GM12878 (cell line): ENCODE measurements around the gene PCBP1. TPM values are rescaled to one million over a fixed set of nuclear protein-coding genes. Genes with fewer than 3 reads are reported as not detected.
A peak's percentile ranks its signal among the peaks of the same experiment; 100 is the strongest.

Experiments used
- ATAC-seq: fragments of 200-7000 bp; cut with Tn5 transposase; 3 replicates; pipeline ENCODE4 v1.9.1; 2020; ENCODE audit warnings: mild to moderate bottlenecking, moderate library complexity
- BruUV-seq: library from RNA; stranded (reverse); fragments of 400-500 nt; replicated peaks from 2 replicates; lab custom pipeline; 2021; lab: Mats Ljungman, UMichigan
- CTCF ChIA-PET: fragments of 300-600 bp; sonication (Branson Sonifier 250); formaldehyde crosslinking; extraction: SDS; loops from one replicate; lab custom pipeline; 2021; ENCODE audit warnings: inconsistent platforms; lab: Yijun Ruan, JAX
- POLR2A ChIA-PET: fragments of 350-600 bp; formaldehyde crosslinking; extraction: SDS; loops from one replicate; lab custom pipeline; 2021; ENCODE audit warnings: inconsistent platforms; lab: Charles Lee
- RAD21 ChIA-PET: fragments of 300-600 bp; sonication (Branson Sonifier 250); formaldehyde crosslinking; loops from one replicate; lab custom pipeline; 2023; ENCODE audit warnings: antibody characterized with exemption; ENCODE audit not compliant: unreplicated experiment; lab: Charles Lee
- SMC1A ChIA-PET: fragments of 300-600 bp; sonication (Branson Sonifier 250); formaldehyde crosslinking; loops from one replicate; lab custom pipeline; 2023; ENCODE audit not compliant: unreplicated experiment, uncharacterized antibody; lab: Charles Lee
- DNase-seq: peaks from one replicate; pipeline ENCODE4 v3.0.0-alpha.2; 2011; ENCODE audit warnings: low read depth, low spot score
- FAIRE-seq: peaks from 3 replicates; lab custom pipeline; 2011; peaks lifted over from hg19 to GRCh38; lab: Jason Lieb, UNC
- H2AFZ ChIP-seq: 2 replicates; pipeline ENCODE4 v1.6.0; 2011; ENCODE audit warnings: low read depth, low read length, control low read depth; ENCODE audit not compliant: control insufficient read depth
- H3K27ac ChIP-seq: 2 replicates; pipeline ENCODE4 v1.5.1; 2011; ENCODE audit warnings: control low read depth; ENCODE audit not compliant: control insufficient read depth, insufficient read depth
- H3K27me3 ChIP-seq, 2 experiments: replicated peaks in 1 of 2; 2 replicates each; pipeline versions ENCODE4 v1.6.0 to v1.6.1; 2011; ENCODE audit warnings: low read length in 1 of 2; ENCODE audit not compliant: control insufficient read depth in 2 of 2, insufficient read depth in 2 of 2
- H3K36me3 ChIP-seq, 2 experiments: 2 replicates each; pipeline ENCODE4 v1.5.1; 2011; ENCODE audit warnings: low read length in 1 of 2; ENCODE audit not compliant: control insufficient read depth in 2 of 2, insufficient read depth in 2 of 2
- H3K4me1 ChIP-seq: 2 replicates; pipeline ENCODE4 v1.6.1; 2011; ENCODE audit warnings: mild to moderate bottlenecking, low read length, moderate library complexity, mixed read lengths; ENCODE audit not compliant: control insufficient read depth, insufficient read depth
- H3K4me2 ChIP-seq: 2 replicates; pipeline ENCODE4 v1.6.0; 2011; ENCODE audit warnings: control low read depth; ENCODE audit not compliant: control insufficient read depth, insufficient read depth
- H3K4me3 ChIP-seq: fragments of 200-600 bp; sonication (generic); 2 replicates; pipeline ENCODE4 v1.5.1; 2016
- H3K79me2 ChIP-seq: 2 replicates; pipeline ENCODE4 v1.6.0; 2011; ENCODE audit warnings: low read length; ENCODE audit not compliant: control insufficient read depth, insufficient read depth
- H3K9ac ChIP-seq: 2 replicates; pipeline ENCODE4 v1.8.0; 2011; ENCODE audit warnings: low read length, control low read depth, mixed read lengths; ENCODE audit not compliant: control insufficient read depth, insufficient read depth
- H3K9me3 ChIP-seq: replicated peaks from 3 replicates; pipeline ENCODE4 v1.5.1; 2011; ENCODE audit warnings: mild to moderate bottlenecking, low read length; ENCODE audit not compliant: control insufficient read depth, insufficient read depth
- H4K20me1 ChIP-seq: 2 replicates; pipeline ENCODE4 v1.6.0; 2011; ENCODE audit not compliant: control insufficient read depth, insufficient read depth
- EP300 ChIP-seq, 2 experiments: fragments of 150-350 bp in 1 of 2; IDR thresholded peaks; 2 replicates each; pipeline ENCODE4 v1.6.1; 2011 to 2012; ENCODE audit warnings: low read depth in 2 of 2, low read length in 2 of 2, borderline replicate concordance in 1 of 2, improper control_type of control experiment in 1 of 2, inconsistent platforms in 1 of 2; ENCODE audit not compliant: control insufficient read depth in 1 of 2
- IRF3 ChIP-seq: fragments of 450-650 bp; IDR thresholded peaks from 2 replicates; pipeline ENCODE4 v1.6.1; 2014; ENCODE audit warnings: mild to moderate bottlenecking
- PAX8 ChIP-seq: fragments of 450-650 bp; IDR thresholded peaks from 2 replicates; pipeline ENCODE4 v1.6.1; 2017; ENCODE audit warnings: mild to moderate bottlenecking, moderate library complexity
- RBBP5 ChIP-seq: fragments of 200-600 bp; sonication (generic); conservative IDR thresholded peaks from 2 replicates; pipeline ENCODE4 v1.6.1; 2016
- SIN3A ChIP-seq: IDR thresholded peaks from 2 replicates; pipeline ENCODE4 v1.6.1; 2012; ENCODE audit warnings: low read depth, low read length, improper control_type of control experiment
- SKIL ChIP-seq: fragments of 450-650 bp; IDR thresholded peaks from 2 replicates; pipeline ENCODE4 v1.6.1; 2017; ENCODE audit warnings: mild to moderate bottlenecking, low read depth, inconsistent platforms; ENCODE audit not compliant: poor library complexity, severe bottlenecking
- SMC3 ChIP-seq: IDR thresholded peaks from 2 replicates; pipeline ENCODE4 v1.6.1; 2011; ENCODE audit warnings: low read length, improper control_type of control experiment, borderline replicate concordance
- SUZ12 ChIP-seq: fragments of 200-600 bp; sonication (generic); IDR thresholded peaks from one replicate; pipeline ENCODE4 v1.6.1; 2018; ENCODE audit warnings: antibody characterized with exemption, mild to moderate bottlenecking; ENCODE audit not compliant: unreplicated experiment
- YBX1 ChIP-seq: fragments of 450-650 bp; IDR thresholded peaks from 2 replicates; pipeline ENCODE4 v1.6.1; 2016; ENCODE audit warnings: antibody characterized with exemption
- ZNF274 ChIP-seq: IDR thresholded peaks from one replicate; pipeline ENCODE4 v1.8.0; 2011; ENCODE audit not compliant: insufficient read length, insufficient read depth
- WGBS: methylation state at CpG from one replicate; pipeline ENCODE4 v1.1.6; 2016; ENCODE audit warnings: low lambda C conversion rate; ENCODE audit not compliant: insufficient replicate concordance, insufficient coverage; ENCODE audit errors: missing lambda C conversion rate; 5-methylcytosine and 5-hydroxymethylcytosine counted together
- in situ Hi-C: fragments of 300-500 bp; cut with MboI; formaldehyde crosslinking; loops from 9 replicates; pipeline ENCODE4 v1.14.3; 2018; ENCODE audit warnings: mixed read lengths
- intact Hi-C: fragments of 100-400 bp; cut with micrococcal nuclease; formaldehyde crosslinking; loops from one replicate; pipeline ENCODE4 v1.14.2; 2022; ENCODE audit not compliant: unreplicated experiment
- polyA plus RNA-seq, 11 experiments: library from polyadenylated mRNA; depleted of rRNA in 4 of 11; unstranded in 6 of 11; stranded (reverse) in 5 of 11; fragments of >200 nt; fragmentation: Nextera tagmentation in 4 of 11; fragmentation: Illumina TruSeq in 1 of 11; extraction: Ambion mirVana in 4 of 11; extraction: Trizol in 1 of 11; gene quantifications; 1 replicate in 1 of 11; 2 replicates in 10 of 11; pipeline versions ENCODE4 v1.2.1 to v1.2.3, GENCODE V29; 2011 to 2016; ENCODE audit warnings: inconsistent platforms in 2 of 11, missing spikeins in 2 of 11, low read depth in 1 of 11
- total RNA-seq, 4 experiments: library from RNA; depleted of rRNA in 3 of 4; stranded (reverse); fragments of >200 nt in 3 of 4; fragmentation: Illumina TruSeq in 1 of 4; extraction: Trizol in 1 of 4; gene quantifications; 2 replicates each; pipeline versions ENCODE4 v1.2.1 to v1.2.3, GENCODE V29; 2013 to 2021
- TF ChIP-seq, protein P1 (sequence below): fragments of 150-350 bp; IDR thresholded peaks from 2 replicates; pipeline ENCODE4 v1.6.1; 2016; ENCODE audit warnings: low read depth, low read length
- TF ChIP-seq, protein P2 (sequence below): IDR thresholded peaks from 2 replicates; pipeline ENCODE4 v1.6.1; 2012; ENCODE audit warnings: low read depth, low read length, improper control_type of control experiment
- TF ChIP-seq, protein P3 (sequence below): IDR thresholded peaks from 2 replicates; pipeline ENCODE4 v1.6.1; 2011; ENCODE audit warnings: borderline replicate concordance, low read depth, mild to moderate bottlenecking, moderate library complexity, low read length; ENCODE audit not compliant: insufficient read depth, poor library complexity, severe bottlenecking

The PCBP1 gene
- total and polyA plus RNA-seq, 10 of the 15 experiments (the other 5 are each of a cell fraction or from before 2014, with no cell fraction given): 24.4 to 494 (median 130) TPM

DNA sequence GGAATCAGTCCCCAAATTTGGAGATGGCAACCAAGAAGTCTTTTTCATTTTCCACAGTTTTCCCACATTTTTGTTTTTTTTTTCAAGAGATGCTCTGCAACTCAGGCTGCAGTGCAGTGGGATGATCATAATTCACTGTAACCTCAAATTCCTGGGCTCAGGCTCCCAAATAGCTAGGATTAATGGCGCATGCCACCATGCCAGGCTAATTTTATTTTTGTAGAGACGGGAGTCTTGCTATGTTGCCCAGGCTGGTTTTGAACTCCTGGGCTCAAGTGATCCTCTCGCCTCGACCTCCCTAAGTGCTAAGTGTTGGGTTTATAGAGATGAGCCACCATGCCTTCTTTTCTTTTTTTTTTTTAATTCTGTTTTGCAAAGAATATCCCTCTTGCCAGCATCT lies 35.2 kb downstream of the PCBP1 start:
- H3K27ac ChIP-seq: peak overlapping the region; percentile 95
- ChIA-PET SMC1A (interaction anchor here (0.7 to 14.6 kb wide), 12 partner anchors 14 to 208 kb away, joined by 3 to 311 read pairs (median 10); partner anchors contain the start of genes MXD1, PCBP1 and SNRPG), POLR2A (interaction anchor here (0.6 to 13.9 kb wide), 9 partner anchors 8 to 54 kb away, joined by 3 to 280 read pairs (median 5); partner anchors contain the start of gene PCBP1), RAD21 (interaction anchor here (0.9 to 14.2 kb wide), 12 partner anchors 12 to 306 kb away, joined by 3 to 234 read pairs (median 22); partner anchors contain the start of genes MXD1 and PCBP1), CTCF (interaction anchor here (0.6 to 5.8 kb wide), 14 partner anchors 9 to 337 kb away, joined by 3 to 54 read pairs (median 3); partner anchors contain the start of gene PCBP1)
- no peak overlapping the region for H3K9ac ChIP-seq
- H3K4me3 ChIP-seq: no peak overlapping the region
- H3K79me2 ChIP-seq: peaks cover 3% of the 10 kb centered on the region; the same call in 1 of the 2 replicates
- H3K27me3 ChIP-seq: no peaks in the 10 kb centered on the region
- no peaks in the 10 kb centered on the region for H4K20me1 ChIP-seq
- no peak for DNase-seq
- H3K4me2 ChIP-seq: no peak overlapping the region
- ATAC-seq: no peak
- WGBS: 97% methylated on average over 4 of the region's 4 CpGs
- no TSS peak for BruUV-seq
- H3K4me1 ChIP-seq: peaks cover 77% of the 10 kb centered on the region
- no peaks in the 10 kb centered on the region for H3K9me3 ChIP-seq
- no peak overlapping the region for H2AFZ ChIP-seq
- intact Hi-C loops: no loop called here
- no peak for FAIRE-seq
- in situ Hi-C loops: loop anchor here (25.0 kb wide), 1 partner anchor 1735 kb away; no protein-coding TSS in a partner anchor
- H3K36me3 ChIP-seq: no peaks in the 10 kb centered on the region
- TF ChIP-seq, protein P1, sequence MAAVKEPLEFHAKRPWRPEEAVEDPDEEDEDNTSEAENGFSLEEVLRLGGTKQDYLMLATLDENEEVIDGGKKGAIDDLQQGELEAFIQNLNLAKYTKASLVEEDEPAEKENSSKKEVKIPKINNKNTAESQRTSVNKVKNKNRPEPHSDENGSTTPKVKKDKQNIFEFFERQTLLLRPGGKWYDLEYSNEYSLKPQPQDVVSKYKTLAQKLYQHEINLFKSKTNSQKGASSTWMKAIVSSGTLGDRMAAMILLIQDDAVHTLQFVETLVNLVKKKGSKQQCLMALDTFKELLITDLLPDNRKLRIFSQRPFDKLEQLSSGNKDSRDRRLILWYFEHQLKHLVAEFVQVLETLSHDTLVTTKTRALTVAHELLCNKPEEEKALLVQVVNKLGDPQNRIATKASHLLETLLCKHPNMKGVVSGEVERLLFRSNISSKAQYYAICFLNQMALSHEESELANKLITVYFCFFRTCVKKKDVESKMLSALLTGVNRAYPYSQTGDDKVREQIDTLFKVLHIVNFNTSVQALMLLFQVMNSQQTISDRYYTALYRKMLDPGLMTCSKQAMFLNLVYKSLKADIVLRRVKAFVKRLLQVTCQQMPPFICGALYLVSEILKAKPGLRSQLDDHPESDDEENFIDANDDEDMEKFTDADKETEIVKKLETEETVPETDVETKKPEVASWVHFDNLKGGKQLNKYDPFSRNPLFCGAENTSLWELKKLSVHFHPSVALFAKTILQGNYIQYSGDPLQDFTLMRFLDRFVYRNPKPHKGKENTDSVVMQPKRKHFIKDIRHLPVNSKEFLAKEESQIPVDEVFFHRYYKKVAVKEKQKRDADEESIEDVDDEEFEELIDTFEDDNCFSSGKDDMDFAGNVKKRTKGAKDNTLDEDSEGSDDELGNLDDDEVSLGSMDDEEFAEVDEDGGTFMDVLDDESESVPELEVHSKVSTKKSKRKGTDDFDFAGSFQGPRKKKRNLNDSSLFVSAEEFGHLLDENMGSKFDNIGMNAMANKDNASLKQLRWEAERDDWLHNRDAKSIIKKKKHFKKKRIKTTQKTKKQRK: no peak
- TF ChIP-seq SIN3A: no peak
- TF ChIP-seq SKIL: no peak
- no peak for TF ChIP-seq ZNF274
- no peak for TF ChIP-seq EP300 (IDR thresholded peaks at IDR 0.05; ENCODE audit: borderline replicate concordance in 1 of 2, control insufficient read depth in 1 of 2, low read depth in 2 of 2, low read length in 2 of 2)
- TF ChIP-seq PAX8: no peak
- TF ChIP-seq, protein P2, sequence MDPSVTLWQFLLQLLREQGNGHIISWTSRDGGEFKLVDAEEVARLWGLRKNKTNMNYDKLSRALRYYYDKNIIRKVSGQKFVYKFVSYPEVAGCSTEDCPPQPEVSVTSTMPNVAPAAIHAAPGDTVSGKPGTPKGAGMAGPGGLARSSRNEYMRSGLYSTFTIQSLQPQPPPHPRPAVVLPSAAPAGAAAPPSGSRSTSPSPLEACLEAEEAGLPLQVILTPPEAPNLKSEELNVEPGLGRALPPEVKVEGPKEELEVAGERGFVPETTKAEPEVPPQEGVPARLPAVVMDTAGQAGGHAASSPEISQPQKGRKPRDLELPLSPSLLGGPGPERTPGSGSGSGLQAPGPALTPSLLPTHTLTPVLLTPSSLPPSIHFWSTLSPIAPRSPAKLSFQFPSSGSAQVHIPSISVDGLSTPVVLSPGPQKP: no peak
- TF ChIP-seq SMC3: no peak
- no peak for TF ChIP-seq RBBP5
- no peak for TF ChIP-seq SUZ12
- TF ChIP-seq, protein P3, sequence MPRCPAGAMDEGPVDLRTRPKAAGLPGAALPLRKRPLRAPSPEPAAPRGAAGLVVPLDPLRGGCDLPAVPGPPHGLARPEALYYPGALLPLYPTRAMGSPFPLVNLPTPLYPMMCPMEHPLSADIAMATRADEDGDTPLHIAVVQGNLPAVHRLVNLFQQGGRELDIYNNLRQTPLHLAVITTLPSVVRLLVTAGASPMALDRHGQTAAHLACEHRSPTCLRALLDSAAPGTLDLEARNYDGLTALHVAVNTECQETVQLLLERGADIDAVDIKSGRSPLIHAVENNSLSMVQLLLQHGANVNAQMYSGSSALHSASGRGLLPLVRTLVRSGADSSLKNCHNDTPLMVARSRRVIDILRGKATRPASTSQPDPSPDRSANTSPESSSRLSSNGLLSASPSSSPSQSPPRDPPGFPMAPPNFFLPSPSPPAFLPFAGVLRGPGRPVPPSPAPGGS: no peak
- TF ChIP-seq YBX1: no peak
- no peak for TF ChIP-seq IRF3
